Upper lobe of right lung (tissue), 1 donor: ENCODE measurements around the gene DCUN1D3. TPM values are rescaled to one million over a fixed set of nuclear protein-coding genes. Genes with fewer than 3 reads are reported as not detected.

Experiments used
- ATAC-seq: fragments of 200-7000 bp; cut with Tn5 transposase; one replicate; pipeline ENCODE4 v1.9.1; 2020; ENCODE audit warnings: mild to moderate bottlenecking, moderate library complexity
- DNase-seq: peaks from one replicate; pipeline ENCODE4 v3.0.0-alpha.2; 2020
- H3K27ac ChIP-seq: fragments of 200-600 bp; one replicate; pipeline ENCODE4 v1.8.0; 2022
- H3K27me3 ChIP-seq: fragments of 200-600 bp; one replicate; pipeline ENCODE4 v1.8.0; 2022; ENCODE audit warnings: mild to moderate bottlenecking
- H3K36me3 ChIP-seq: fragments of 200-600 bp; one replicate; pipeline ENCODE4 v1.8.0; 2022
- H3K4me1 ChIP-seq: fragments of 200-600 bp; one replicate; pipeline ENCODE4 v1.8.0; 2022
- H3K4me3 ChIP-seq: fragments of 200-600 bp; one replicate; pipeline ENCODE4 v1.8.0; 2022; ENCODE audit warnings: mild to moderate bottlenecking
- H3K9me3 ChIP-seq: fragments of 200-600 bp; one replicate; pipeline ENCODE4 v1.8.0; 2022
- CTCF ChIP-seq: fragments of 200-600 bp; IDR thresholded peaks from one replicate; pipeline ENCODE4 v1.8.0; 2022; ENCODE audit warnings: antibody characterized with exemption
- intact Hi-C: fragments of 100-400 bp; cut with DNase I; formaldehyde crosslinking; loops from one replicate; pipeline ENCODE4 v1.11.0; 2022
- total RNA-seq: library from RNA; stranded (reverse); fragmentation: NEBNext Ultra II Directional; extraction: Animal tissue kit (Norgen Biotek cat#: 25700); gene quantifications from one replicate; pipeline ENCODE4 v1.2.1, GENCODE V29; 2021
- donor health status: DM: no; HTN: yes; CAD: no; lungs with severe emphysema.

DCUN1D3 gene
- total RNA-seq, 1 donor from 2014 or later = 28.7 TPM

GRCh38 chr16:20871941-20872815 is 28.0 kb downstream of the DCUN1D3 start:
- no peak for ATAC-seq
- Histone ChIP-seq H3K27ac (no peak overlapping the region), H3K9me3 (no peaks in the 10 kb centered on the region), H3K36me3 (no peaks in the 10 kb centered on the region), H3K4me1 (peaks cover 71% of the 10 kb centered on the region), H3K27me3 (no peaks in the 10 kb centered on the region), H3K4me3 (no peak overlapping the region)
- intact Hi-C loops = no loop called here
- DNase-seq = no peak
- TF ChIP-seq CTCF = no peak

GRCh38 chr16:20871258-20871657 is 28.9 kb downstream of the DCUN1D3 start:
- Histone ChIP-seq H3K36me3 (no peaks in the 10 kb centered on the region), H3K4me3 (no peak overlapping the region), H3K4me1 (peaks cover 80% of the 10 kb centered on the region), H3K27me3 (no peaks in the 10 kb centered on the region), H3K9me3 (no peaks in the 10 kb centered on the region), H3K27ac (peak overlapping the region; percentile 51)
- intact Hi-C loops = no loop called here
- ATAC-seq = no peak
- TF ChIP-seq CTCF = no peak
- no peak for DNase-seq

GRCh38 chr16:20870122-20870820 is 29.9 kb downstream of the DCUN1D3 start:
- no peak for DNase-seq
- Histone ChIP-seq H3K4me1 (peaks cover 88% of the 10 kb centered on the region), H3K9me3 (no peaks in the 10 kb centered on the region), H3K36me3 (no peaks in the 10 kb centered on the region), H3K4me3 (no peak overlapping the region), H3K27ac (peak overlapping the region; percentile 51), H3K27me3 (no peaks in the 10 kb centered on the region)
- peak; percentile 45 for ATAC-seq
- TF ChIP-seq CTCF = no peak
- intact Hi-C loops = no loop called here

- Histone ChIP-seq H3K4me3 (no peak overlapping the region), H3K4me1 (peaks cover 83% of the 10 kb centered on the region), H3K27ac (peak overlapping the region; percentile 48), H3K36me3 (no peaks in the 10 kb centered on the region), H3K27me3 (no peaks in the 10 kb centered on the region), H3K9me3 (no peaks in the 10 kb centered on the region)
- intact Hi-C loops = no loop called here
- DNase-seq (peak; percentile 88), ATAC-seq (peak; percentile 88)
- no peak for TF ChIP-seq CTCF
These were observed 31.3 kb downstream of the DCUN1D3 start for GRCh38 chr16:20868890-20869289.

- intact Hi-C loops = no loop called here
- H3K9me3 ChIP-seq = no peaks in the 10 kb centered on the region
- no peaks in the 10 kb centered on the region for H3K36me3 ChIP-seq
- H3K4me3 ChIP-seq = no peak overlapping the region
- ATAC-seq (no peak), DNase-seq (no peak)
- no peaks in the 10 kb centered on the region for H3K27me3 ChIP-seq
- TF ChIP-seq CTCF = no peak
- H3K4me1 ChIP-seq = peaks cover 70% of the 10 kb centered on the region
- H3K27ac ChIP-seq = no peak overlapping the region
These were observed 32.6 kb downstream of the DCUN1D3 start for GRCh38 chr16:20867585-20867984.
